Endothelial cell of umbilical vein (primary cell): Measurements from ENCODE around the gene FOXO4. TPM values are rescaled to one million over a fixed set of nuclear protein-coding genes. Genes with fewer than 3 reads are reported as not detected.

Experiments used
- BruUV-seq: library from RNA; stranded (reverse); fragments of 400-500 nt; replicated peaks from 2 replicates; lab custom pipeline; 2021; lab: Mats Ljungman, UMichigan
- CTCF ChIA-PET: fragments of 300-600, 350-600 bp; sonication (Branson Sonifier 250); formaldehyde crosslinking; loops from one replicate; lab custom pipeline; 2021; ENCODE audit warnings: antibody characterized with exemption, inconsistent platforms; lab: Charles Lee
- POLR2A ChIA-PET: fragments of 300-600, 350-600 bp; sonication (Branson Sonifier 250); formaldehyde crosslinking; loops from one replicate; lab custom pipeline; 2021; ENCODE audit warnings: antibody characterized with exemption, inconsistent platforms; lab: Charles Lee
- DNase-seq: peaks from one replicate; pipeline ENCODE4 v3.0.0-alpha.2; 2011; ENCODE audit warnings: low read depth, low spot score
- FAIRE-seq: peaks from 2 replicates; lab custom pipeline; 2011; peaks lifted over from hg19 to GRCh38; lab: Jason Lieb, UNC
- H2AFZ ChIP-seq: 2 replicates; pipeline ENCODE4 v1.6.0; 2012; ENCODE audit warnings: low read depth, low read length, control low read depth, inconsistent platforms
- H3K27ac ChIP-seq: 2 replicates; pipeline ENCODE4 v1.5.1; 2011; ENCODE audit warnings: low read depth, mild to moderate bottlenecking, control low read depth, low read length, moderate library complexity; ENCODE audit not compliant: insufficient read depth
- H3K27me3 ChIP-seq, 2 experiments: 2 replicates each; pipeline versions ENCODE4 v1.6.0 to v1.6.1; 2011; ENCODE audit warnings: low read length in 2 of 2, mixed read lengths in 1 of 2; ENCODE audit not compliant: control insufficient read depth in 2 of 2, insufficient read depth in 2 of 2
- H3K36me3 ChIP-seq, 2 experiments: 2 replicates in 1 of 2; 3 replicates in 1 of 2; pipeline ENCODE4 v1.5.1; 2011; ENCODE audit warnings: low read length in 2 of 2, mild to moderate bottlenecking in 1 of 2, moderate library complexity in 1 of 2; ENCODE audit not compliant: control insufficient read depth in 2 of 2, insufficient read depth in 2 of 2; ENCODE audit errors: extremely low read depth in 1 of 2
- H3K4me1 ChIP-seq: 3 replicates; pipeline ENCODE4 v1.5.1; 2011; ENCODE audit warnings: mild to moderate bottlenecking, low read length; ENCODE audit not compliant: control insufficient read depth, insufficient read depth; ENCODE audit errors: extremely low read depth
- H3K4me2 ChIP-seq: 2 replicates; pipeline ENCODE4 v1.6.1; 2011; ENCODE audit warnings: low read length, control low read depth, mixed read lengths; ENCODE audit not compliant: insufficient read depth
- H3K4me3 ChIP-seq, 3 experiments: fragments of 200-600 bp in 1 of 3; sonication (generic), shearing (Covaris generic) in 1 of 3; replicated peaks in 1 of 3; 2 replicates each; pipeline ENCODE4 v1.5.1; 2011 to 2016; ENCODE audit warnings: control low read depth in 3 of 3, low read length in 3 of 3, mild to moderate bottlenecking in 2 of 3, inconsistent platforms in 1 of 3, low read depth in 1 of 3, moderate library complexity in 1 of 3; ENCODE audit not compliant: insufficient read depth in 1 of 3
- H3K79me2 ChIP-seq: 2 replicates; pipeline ENCODE4 v1.6.0; 2012; ENCODE audit warnings: low read length, inconsistent platforms; ENCODE audit not compliant: control insufficient read depth, insufficient read depth
- H3K9ac ChIP-seq: replicated peaks from 2 replicates; pipeline ENCODE3; 2011; ENCODE audit warnings: low read length, control low read depth; ENCODE audit not compliant: insufficient read depth; ENCODE audit errors: extremely low read depth
- H3K9me1 ChIP-seq: replicated peaks from 3 replicates; pipeline ENCODE4 v1.6.0; 2011; ENCODE audit warnings: mild to moderate bottlenecking, low read length; ENCODE audit not compliant: control insufficient read depth, insufficient read depth; ENCODE audit errors: extremely low read depth
- H3K9me3 ChIP-seq: replicated peaks from 2 replicates; pipeline ENCODE4 v1.5.1; 2012; ENCODE audit warnings: low read length, inconsistent platforms; ENCODE audit not compliant: control insufficient read depth, insufficient read depth
- H4K20me1 ChIP-seq: replicated peaks from 2 replicates; pipeline ENCODE3; 2011; ENCODE audit warnings: mild to moderate bottlenecking, low read length; ENCODE audit not compliant: control insufficient read depth, insufficient read depth; ENCODE audit errors: extremely low read depth
- EZH2 ChIP-seq: IDR thresholded peaks from 2 replicates; pipeline ENCODE4 v1.6.1; 2012; ENCODE audit warnings: borderline replicate concordance, low read depth, mild to moderate bottlenecking, moderate library complexity, low read length, inconsistent platforms; ENCODE audit not compliant: severe bottlenecking
- GATA2 ChIP-seq: IDR thresholded peaks from 2 replicates; pipeline ENCODE4 v1.7.0; 2011; ENCODE audit warnings: low read depth, mild to moderate bottlenecking, moderate library complexity, mixed read lengths, low read length; ENCODE audit not compliant: insufficient read length, insufficient read depth
- JUN ChIP-seq: IDR thresholded peaks from 2 replicates; pipeline ENCODE4 v1.6.1; 2011; ENCODE audit warnings: borderline replicate concordance, low read depth; ENCODE audit not compliant: insufficient read length, insufficient read depth
- MYC ChIP-seq: IDR thresholded peaks from one replicate; pipeline ENCODE4 v1.6.1; 2011; ENCODE audit warnings: mild to moderate bottlenecking, low read depth, low read length
- POLR2AphosphoS5 ChIP-seq: IDR thresholded peaks from 2 replicates; pipeline ENCODE4 v1.6.1; 2012; ENCODE audit warnings: low read depth, mild to moderate bottlenecking, control low read depth, low read length, moderate library complexity; ENCODE audit not compliant: insufficient read depth
- dilution Hi-C: fragments of 300-500 bp; cut with MboI; formaldehyde crosslinking; loops from one replicate; pipeline ENCODE4 v1.15.0; 2019; ENCODE audit warnings: low sequenced_read_pairs; ENCODE audit not compliant: extremely low pct_ligation_motif_present
- intact Hi-C: fragments of 100-400 bp; cut with micrococcal nuclease; formaldehyde crosslinking; loops from one replicate; pipeline ENCODE4 v1.10.0; 2022
- polyA plus RNA-seq, 4 experiments: library from polyadenylated mRNA; depleted of rRNA in 3 of 4; stranded (reverse) in 3 of 4; unstranded in 1 of 4; fragments of >200 nt; gene quantifications; 2 replicates each; pipeline versions ENCODE4 v1.2.1 to v1.2.3, GENCODE V29; 2011 to 2012; ENCODE audit warnings: missing spikeins in 1 of 4
- total RNA-seq: library from RNA; stranded (reverse); gene quantifications from 2 replicates; pipeline ENCODE4 v1.2.3, GENCODE V29; 2021
- TF ChIP-seq, protein P1 (sequence below), 2 donors: IDR thresholded peaks; 1 replicate in 1 of 2; 2 replicates in 1 of 2; pipeline ENCODE4 v1.5.1; 2011; ENCODE audit warnings: low read length in 2 of 2, mild to moderate bottlenecking in 2 of 2, moderate library complexity in 2 of 2, control low read depth in 1 of 2, inconsistent platforms in 1 of 2, low read depth in 1 of 2; ENCODE audit not compliant: insufficient read depth in 1 of 2; ENCODE audit errors: extremely low read depth in 1 of 2

The FOXO4 gene
- total and polyA plus RNA-seq, 2 donors (not counting 3 experiments of a cell fraction or from before 2014, with no cell fraction given): 4.7 to 11.0 TPM

DNA sequence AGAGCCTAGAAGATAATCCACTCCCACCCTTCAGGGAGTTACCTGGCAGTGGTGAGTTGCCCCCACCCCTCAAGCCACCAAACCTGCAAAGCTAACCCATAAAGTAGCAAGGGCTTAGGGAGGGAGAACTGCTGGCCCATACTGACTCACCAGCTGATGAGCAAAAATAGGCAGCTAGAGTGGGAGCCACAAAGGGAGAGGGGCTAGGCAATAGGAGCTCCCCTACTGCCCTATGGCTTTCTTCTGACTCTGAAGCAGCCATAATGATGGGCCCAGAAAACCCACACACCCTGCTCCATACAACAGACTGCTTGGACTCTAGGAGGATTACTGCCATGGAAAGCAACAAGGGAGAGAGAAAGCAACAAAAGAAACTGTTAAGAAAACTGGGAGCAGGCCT lies 35.5 kb upstream of the FOXO4 start:
- peaks cover 9% of the 10 kb centered on the region for H3K79me2 ChIP-seq
- POLR2A ChIA-PET: no interaction called here
- H3K27ac ChIP-seq: no peak overlapping the region
- CTCF ChIA-PET: no interaction called here
- FAIRE-seq (peak; percentile 56), DNase-seq (no peak)
- no peak overlapping the region for H3K9ac ChIP-seq
- intact Hi-C loops (no loop called here), dilution Hi-C loops (no loop called here)
- H3K9me3 ChIP-seq: no peaks in the 10 kb centered on the region
- H3K27me3 ChIP-seq: no peaks in the 10 kb centered on the region
- no TSS peak for BruUV-seq
- peaks cover 0 to 9% of the 10 kb centered on the region in 2 experiments for H3K36me3 ChIP-seq
- H3K4me1 ChIP-seq: no peaks in the 10 kb centered on the region
- H3K9me1 ChIP-seq: no peaks in the 10 kb centered on the region
- no peaks in the 10 kb centered on the region for H4K20me1 ChIP-seq
- no peak overlapping the region for H3K4me2 ChIP-seq
- no peak overlapping the region for H2AFZ ChIP-seq
- no peak overlapping the region for H3K4me3 ChIP-seq
- TF ChIP-seq MYC (no peak), JUN (no peak), GATA2 (no peak), POLR2AphosphoS5 (no peak), EZH2 (no peak)
- TF ChIP-seq, protein P1, sequence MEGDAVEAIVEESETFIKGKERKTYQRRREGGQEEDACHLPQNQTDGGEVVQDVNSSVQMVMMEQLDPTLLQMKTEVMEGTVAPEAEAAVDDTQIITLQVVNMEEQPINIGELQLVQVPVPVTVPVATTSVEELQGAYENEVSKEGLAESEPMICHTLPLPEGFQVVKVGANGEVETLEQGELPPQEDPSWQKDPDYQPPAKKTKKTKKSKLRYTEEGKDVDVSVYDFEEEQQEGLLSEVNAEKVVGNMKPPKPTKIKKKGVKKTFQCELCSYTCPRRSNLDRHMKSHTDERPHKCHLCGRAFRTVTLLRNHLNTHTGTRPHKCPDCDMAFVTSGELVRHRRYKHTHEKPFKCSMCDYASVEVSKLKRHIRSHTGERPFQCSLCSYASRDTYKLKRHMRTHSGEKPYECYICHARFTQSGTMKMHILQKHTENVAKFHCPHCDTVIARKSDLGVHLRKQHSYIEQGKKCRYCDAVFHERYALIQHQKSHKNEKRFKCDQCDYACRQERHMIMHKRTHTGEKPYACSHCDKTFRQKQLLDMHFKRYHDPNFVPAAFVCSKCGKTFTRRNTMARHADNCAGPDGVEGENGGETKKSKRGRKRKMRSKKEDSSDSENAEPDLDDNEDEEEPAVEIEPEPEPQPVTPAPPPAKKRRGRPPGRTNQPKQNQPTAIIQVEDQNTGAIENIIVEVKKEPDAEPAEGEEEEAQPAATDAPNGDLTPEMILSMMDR (IDR thresholded peaks at IDR 0.05; ENCODE audit: extremely low read depth in 1 of 2, insufficient read depth in 1 of 2, low read depth in 1 of 2, low read length in 2 of 2): no peak
